Stimulated activated CD8-positive, alpha-beta memory T cell treated with anti-CD3 and anti-CD28 coated beads, Interleukin-2, amount 100 ng/mL, for 48 hours (primary cell): ENCODE measurements around the gene LRP8.
A peak's percentile ranks its signal among the peaks of the same experiment; 100 is the strongest.

Experiments
- DNase-seq, 2 donors: peaks; one replicate each; pipeline ENCODE4 v3.0.0-alpha.2; 2020; ENCODE audit warnings: low read depth in 2 of 2

Gene LRP8

GRCh38 chr1:53339736-53340635 is 12.1 kb upstream of the LRP8 start:
- DNase-seq = no peak

- DNase-seq = no peak
These were observed 10.6 kb upstream of the LRP8 start for GRCh38 chr1:53338423-53338822.

GRCh38 chr1:53337499-53337898 is 9.6 kb upstream of the LRP8 start:
- no peak for DNase-seq

- DNase-seq = no peak
These were observed 8.3 kb upstream of the LRP8 start for GRCh38 chr1:53336146-53336545.

GRCh38 chr1:53335661-53336060 is 7.8 kb upstream of the LRP8 start:
- no peak for DNase-seq

GRCh38 chr1:53334781-53335180 is 6.9 kb upstream of the LRP8 start:
- no peak for DNase-seq

GRCh38 chr1:53334312-53334711 is 6.4 kb upstream of the LRP8 start:
- DNase-seq = no peak

GRCh38 chr1:53332833-53333232 is 5.0 kb upstream of the LRP8 start:
- no peak for DNase-seq

GRCh38 chr1:53332186-53332564 is 4.3 kb upstream of the LRP8 start:
- no peak for DNase-seq

GRCh38 chr1:53331446-53332185 is 3.7 kb upstream of the LRP8 start:
- no peak for DNase-seq

GRCh38 chr1:53330819-53331218 is 2.9 kb upstream of the LRP8 start:
- DNase-seq = no peak

- DNase-seq = no peak
These were observed 950 bp upstream of the LRP8 start for GRCh38 chr1:53328541-53329499.

- peak; percentile 30 to 34 for DNase-seq
These were observed 522 bp downstream of the LRP8 start for GRCh38 chr1:53327182-53327913.

- peak; percentile 57 to 60 for DNase-seq
These were observed 1.2 kb downstream of the LRP8 start for GRCh38 chr1:53326598-53327181.

GRCh38 chr1:53326088-53326597 is 1.7 kb downstream of the LRP8 start:
- peak; percentile 94 to 96 for DNase-seq

GRCh38 chr1:53325326-53326087 is 2.4 kb downstream of the LRP8 start:
- no peak for DNase-seq

- DNase-seq = no peak
These were observed 3.1 kb downstream of the LRP8 start for GRCh38 chr1:53324728-53325297.

GRCh38 chr1:53324321-53324720 is 3.5 kb downstream of the LRP8 start:
- DNase-seq = no peak

GRCh38 chr1:53323316-53323715 is 4.6 kb downstream of the LRP8 start:
- DNase-seq = no peak
